Activated CD4-positive, alpha-beta T cell treated with anti-CD3 and anti-CD28 coated beads, Interleukin-2, amount 50 U/mL, for 4 hours (primary cell): ENCODE measurements around the gene DCTD.
A peak's percentile ranks its signal among the peaks of the same experiment; 100 is the strongest.
"Not testable (repeated sequence)": the region's sequence is repeated elsewhere in the genome, so short reads cannot be mapped to it uniquely, and the experiment has no call there.

Experiments used
- DNase-seq, 2 experiments: peaks; one replicate each; pipeline ENCODE4 v3.0.0-alpha.2; 2020

The DCTD gene

GRCh38 chr4:182920676-182921075 is 3.5 kb upstream of the DCTD start:
- DNase-seq: no peak

GRCh38 chr4:182918791-182919302 is 1.7 kb upstream of the DCTD start:
- DNase-seq: peak; percentile 6 to 8

- no peak for DNase-seq
Observed at GRCh38 chr4:182918044-182918607, 940 bp upstream of the DCTD start.

DNA sequence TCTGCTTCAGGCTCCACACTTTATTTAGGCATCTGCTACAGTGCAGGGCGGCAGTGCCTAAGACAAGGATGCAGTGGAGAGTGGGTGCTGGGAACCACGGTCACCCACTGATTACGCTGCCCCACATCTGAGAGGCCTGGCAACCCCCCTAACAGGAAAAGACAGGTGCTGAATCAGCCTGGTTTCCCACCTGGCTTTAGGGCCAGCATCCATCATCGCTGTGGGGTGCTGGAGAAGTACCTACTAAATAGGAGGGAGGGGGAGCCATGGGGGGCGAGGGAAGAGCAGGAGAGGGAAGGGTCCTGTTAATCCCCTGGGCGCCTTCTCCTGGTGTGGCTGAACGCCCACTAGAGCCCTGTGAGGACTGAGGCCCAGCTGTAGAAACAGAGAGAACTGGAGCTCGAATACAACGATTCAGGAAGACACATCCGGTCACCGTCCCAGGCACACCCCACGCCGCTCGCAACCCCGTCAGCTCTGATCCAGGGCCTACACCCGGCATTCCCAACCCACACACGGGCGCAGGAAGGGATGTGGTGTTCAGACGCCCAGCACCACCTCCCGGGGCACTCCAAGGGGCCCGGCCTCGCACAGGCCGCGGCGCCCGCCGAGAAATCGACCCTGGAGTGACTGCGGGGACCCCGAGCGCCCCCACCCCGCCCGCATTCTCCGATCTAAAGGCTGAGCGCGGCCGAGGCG is 554 bp downstream of the DCTD start:
- DNase-seq: peak; percentile 13 to 20

DNA sequence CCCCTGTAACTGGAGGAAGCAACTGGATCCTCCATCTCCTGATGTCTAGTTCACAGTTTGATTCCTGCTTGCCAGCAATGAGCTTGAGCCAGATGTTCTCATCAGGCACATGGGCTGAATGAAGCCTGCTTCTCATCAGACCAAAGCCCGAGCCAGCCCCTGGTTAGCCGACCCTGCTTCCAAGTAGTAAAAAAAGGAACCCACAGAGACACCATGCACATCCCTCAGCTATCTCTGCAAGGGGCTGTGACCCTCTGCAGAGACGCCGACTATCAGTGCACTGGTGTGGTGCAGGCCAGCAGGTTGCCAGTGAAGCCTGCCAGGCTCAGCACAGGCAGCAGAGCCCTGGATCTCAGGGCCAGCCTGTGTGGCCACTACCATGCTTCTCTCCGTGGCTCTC is 2.8 kb downstream of the DCTD start:
- no peak for DNase-seq

DNA sequence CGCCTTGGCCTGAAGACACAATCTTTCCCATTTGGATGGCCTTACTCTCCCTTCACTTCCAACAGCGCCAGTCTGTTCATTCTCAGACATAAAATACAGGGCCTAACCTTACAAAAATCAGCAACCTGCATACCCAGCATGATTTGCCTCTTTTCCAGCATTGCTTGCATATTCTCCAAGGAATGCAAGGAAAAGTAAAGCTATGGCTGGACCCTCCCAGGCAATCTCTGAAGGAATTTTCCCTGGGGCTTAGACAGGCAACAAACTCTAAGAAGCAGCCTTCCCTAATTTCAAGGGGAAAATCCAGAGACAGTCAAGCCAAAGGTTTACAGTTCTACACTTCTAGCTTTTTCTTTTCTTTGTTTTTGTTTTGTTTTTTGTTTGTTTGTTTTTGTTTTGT is 3.6 kb downstream of the DCTD start:
- DNase-seq: no peak

DNA sequence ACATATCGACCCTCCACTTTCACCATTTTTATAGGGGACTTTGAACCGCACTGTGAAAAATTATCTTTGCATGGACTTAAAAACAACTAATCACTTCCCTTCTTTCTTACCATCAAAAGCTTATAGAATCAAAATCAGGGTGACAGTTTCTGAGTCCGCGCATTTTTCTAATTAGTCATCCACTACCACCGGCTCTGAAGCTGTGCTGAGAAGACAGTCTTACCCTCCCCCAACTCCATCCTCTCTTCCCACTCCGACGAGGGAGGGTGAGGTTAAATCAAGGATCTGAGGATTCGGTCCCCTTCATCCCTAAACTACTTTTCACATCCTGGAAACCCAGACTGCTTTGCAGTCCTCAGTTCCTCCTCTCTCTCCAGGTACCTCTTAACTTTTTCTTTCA is 4.2 kb downstream of the DCTD start:
- no peak for DNase-seq

- no peak for DNase-seq
Observed at GRCh38 chr4:182908124-182908523, 9.1 kb downstream of the DCTD start.

GRCh38 chr4:182907396-182907795 is 9.8 kb downstream of the DCTD start:
- DNase-seq: no peak

DNA sequence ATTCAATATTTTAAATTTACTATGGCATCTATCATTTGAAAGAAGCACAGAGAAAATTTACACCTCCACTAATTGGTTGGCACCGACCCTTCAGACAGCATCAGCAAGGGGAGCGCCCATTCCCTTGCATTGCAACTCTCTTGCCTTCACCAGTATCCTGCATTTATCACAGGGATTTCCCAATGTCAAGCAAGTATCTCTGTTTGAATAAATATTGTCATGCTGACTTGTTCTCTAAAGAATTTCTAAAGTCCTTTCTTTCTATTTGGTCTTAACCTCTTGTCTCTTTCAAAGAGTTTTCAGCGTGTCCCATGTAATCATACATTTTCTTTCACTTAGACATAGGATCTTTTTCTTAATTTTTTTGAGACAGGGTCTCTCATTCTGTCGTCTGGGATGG is 10.4 kb downstream of the DCTD start:
- no peak for DNase-seq

DNA sequence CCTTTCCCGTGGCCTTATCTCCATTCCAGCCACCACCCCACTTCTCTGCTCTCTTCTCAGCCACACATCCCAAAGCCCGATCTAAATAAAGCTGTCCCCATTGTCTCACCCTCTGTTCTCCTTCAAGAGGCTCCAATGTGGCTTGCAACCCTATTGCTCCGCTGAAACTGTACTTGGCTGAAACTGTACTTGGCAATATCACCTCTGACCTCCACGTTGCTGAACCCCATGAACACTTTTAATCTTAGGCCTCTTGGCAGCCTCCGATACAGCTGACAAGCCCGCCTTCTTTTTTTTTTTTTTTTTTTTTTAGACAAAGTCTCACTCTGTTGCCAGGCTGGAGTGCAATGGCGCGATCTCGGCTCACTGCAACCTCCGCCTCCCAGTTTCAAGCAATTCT is 12.1 kb downstream of the DCTD start:
- no peak for DNase-seq

DNA sequence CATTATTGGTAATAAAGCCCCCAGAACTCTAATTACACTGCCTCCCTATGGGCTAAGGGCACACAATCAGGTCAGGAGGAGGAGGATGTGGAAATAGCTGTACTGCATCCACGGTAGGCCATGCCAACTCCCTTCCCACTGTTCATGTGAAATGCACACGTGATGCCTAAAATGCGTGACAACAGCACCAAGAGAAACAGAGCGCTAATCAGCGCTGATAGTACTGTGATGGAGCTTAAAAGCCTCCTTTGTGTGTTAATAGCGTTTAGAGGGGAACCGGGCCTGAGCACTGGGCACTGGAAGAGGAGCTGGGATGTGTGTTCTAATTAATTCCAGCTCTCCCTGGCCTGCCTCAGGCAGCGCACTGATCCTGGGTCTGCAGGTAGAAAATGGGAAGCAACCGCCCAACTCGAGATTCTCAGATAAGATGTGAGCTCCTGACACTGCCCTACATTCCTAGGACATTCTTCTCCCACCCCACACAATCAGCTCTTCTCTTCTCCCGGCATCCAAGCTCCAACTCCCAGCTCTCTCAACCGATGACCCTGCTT is 12.9 kb downstream of the DCTD start:
- DNase-seq: no peak

DNA sequence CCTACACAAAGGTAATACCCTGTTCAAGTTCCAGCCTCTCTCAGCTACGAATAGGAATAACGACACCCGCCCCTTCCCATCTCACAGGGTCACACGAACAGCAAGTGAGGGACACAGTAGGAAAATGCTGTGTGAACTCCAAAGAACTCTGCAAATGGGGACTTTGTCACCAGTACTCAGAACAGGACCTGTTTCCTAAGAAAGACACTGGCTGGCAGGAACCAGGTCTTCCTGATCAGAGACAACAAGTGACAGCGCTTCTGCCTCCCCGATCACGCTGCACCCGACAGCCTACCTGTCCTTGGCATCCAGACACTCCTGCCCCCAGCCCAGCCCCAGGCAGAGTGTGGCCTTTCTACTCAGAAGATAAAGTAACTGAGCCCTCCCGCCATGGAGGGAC is 14.2 kb downstream of the DCTD start:
- no peak for DNase-seq

GRCh38 chr4:182901337-182901736 is 15.8 kb downstream of the DCTD start:
- no peak for DNase-seq

GRCh38 chr4:182900021-182900420 is 17.2 kb downstream of the DCTD start:
- DNase-seq: not testable (repeated sequence)

GRCh38 chr4:182898479-182898799 is 18.7 kb downstream of the DCTD start:
- DNase-seq: no peak

DNA sequence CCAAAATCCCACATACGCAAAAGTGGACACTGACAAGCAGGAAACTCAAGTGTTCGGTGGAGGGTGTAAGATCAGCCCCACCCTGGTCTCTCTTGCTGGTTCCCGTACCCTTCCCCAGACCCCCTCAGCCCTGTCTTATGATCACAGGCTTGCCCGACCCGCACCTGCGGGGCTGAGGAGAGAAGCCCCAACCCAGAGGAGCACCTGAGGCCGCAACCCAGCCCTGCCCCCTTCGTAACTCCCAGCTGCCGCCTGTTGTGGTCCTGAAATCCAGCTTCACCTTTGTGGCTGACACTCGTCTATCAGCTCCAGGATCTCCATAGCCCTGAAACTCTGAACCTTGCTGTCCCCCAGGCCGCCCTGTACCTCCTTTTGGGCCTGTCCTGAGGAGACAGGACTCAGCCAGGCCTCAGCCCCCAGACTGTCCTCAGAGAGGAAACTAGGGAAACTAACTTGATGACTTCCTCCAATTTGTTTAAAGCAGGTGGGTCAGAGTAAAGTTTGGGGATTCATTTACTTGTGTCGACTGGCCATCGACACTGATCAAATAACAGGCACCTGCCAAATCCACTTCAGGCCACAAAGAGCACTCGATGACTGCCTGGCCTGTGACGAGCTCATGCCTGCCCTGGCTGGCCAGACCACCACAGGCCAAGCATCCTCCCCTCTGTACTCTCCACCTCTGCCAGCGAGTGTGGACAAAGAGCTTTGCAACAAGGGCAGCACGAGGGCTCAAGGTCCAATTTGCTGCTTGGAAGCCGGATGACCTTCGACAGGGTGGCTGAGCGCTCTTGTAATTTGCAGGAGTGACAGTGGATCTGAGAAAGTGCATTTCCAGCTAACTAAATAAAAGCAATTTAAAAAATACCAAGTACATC is 19.3 kb downstream of the DCTD start:
- DNase-seq: no peak

DNA sequence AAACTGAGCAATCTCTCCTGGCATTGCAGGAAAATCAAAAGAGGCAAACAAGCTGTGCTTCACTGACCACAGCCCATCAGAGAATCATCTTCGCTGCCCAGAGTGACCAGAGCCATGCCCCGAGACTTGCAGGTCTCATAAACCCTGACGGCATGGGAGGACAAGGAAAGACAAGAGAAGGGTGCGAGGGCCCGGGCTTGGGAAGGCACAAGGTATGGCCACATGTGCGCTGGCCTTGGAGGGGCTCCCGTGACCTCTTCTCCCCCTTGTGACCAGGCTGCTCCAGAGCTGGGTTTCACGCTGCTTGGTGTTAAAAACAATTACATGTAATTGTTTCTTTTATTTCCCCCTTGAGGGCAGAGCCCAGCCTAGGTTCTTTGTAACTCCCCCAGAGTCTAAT is 20.8 kb downstream of the DCTD start:
- no peak for DNase-seq

GRCh38 chr4:182895791-182896292 is 21.3 kb downstream of the DCTD start:
- DNase-seq: no peak

GRCh38 chr4:182894681-182895275 is 22.4 kb downstream of the DCTD start:
- DNase-seq: no peak

DNA sequence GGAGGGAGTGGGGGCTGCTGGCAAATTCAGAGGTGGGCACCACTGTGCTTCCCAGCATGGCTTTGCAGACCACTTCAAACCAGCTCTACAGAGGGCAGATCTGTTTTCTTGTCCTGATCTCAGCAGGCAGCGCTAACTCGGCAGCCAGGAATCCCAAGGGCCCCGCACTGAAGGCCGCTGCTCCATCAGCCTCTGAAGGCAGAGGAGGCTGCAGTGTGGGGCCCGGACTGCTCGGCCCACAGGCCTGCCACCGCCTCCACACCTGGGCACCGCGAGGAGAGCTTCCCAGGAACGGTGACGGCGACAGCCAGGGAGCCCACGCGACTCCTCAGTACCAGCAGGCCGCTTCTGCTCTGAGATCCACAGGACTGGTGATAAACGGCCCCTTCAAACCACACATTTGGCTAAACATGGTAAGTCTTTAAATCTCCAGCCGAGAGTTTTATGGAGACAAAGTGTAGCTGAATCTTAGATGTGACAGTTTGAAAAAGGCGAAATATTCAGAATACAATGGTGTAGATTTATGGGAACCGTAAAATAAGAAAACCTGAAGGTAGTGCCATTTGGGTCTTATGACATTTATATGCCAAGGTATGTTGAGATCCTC is 23.6 kb downstream of the DCTD start:
- DNase-seq: no peak

- DNase-seq: no peak
Observed at GRCh38 chr4:182893047-182893446, 24.1 kb downstream of the DCTD start.

DNA sequence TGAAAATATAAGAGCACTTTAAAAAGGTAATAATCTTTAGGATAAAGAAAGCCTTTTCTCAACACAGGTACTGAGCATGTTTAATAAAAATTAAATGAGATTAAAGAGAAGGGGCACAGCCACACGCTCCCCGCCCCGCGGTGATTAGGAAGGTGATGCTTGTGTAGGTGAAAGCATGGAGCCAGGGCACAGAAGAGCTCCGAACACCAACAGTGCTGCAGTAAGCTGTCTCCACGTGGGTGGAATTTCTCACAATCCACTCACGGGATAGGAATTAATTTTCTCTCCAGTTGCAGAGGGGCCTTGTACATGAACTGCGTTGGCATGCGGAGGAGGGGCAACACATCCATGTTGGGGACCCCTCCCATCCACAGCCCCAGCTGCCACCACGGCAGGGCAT is 27.0 kb downstream of the DCTD start:
- DNase-seq: no peak
